Natural killer cell (primary cell): ENCODE data around the gene FAT1. TPM values are rescaled to one million over a fixed set of nuclear protein-coding genes. Genes with fewer than 3 reads are reported as not detected.

Source experiments
- ATAC-seq, 3 donors: fragments of 150-1000 bp in 2 of 3; fragments of 200-7000 bp in 1 of 3; cut with Tn5 transposase; 1 replicate in 1 of 3; 2 replicates in 2 of 3; pipeline ENCODE4 v1.10.0; 2021; ENCODE audit warnings: mild to moderate bottlenecking in 2 of 3, moderate library complexity in 2 of 3
- DNase-seq, 2 donors: peaks; one replicate each; pipeline versions ENCODE4 v3.0.0 to v3.0.0-alpha.2; 2013 to 2021; ENCODE audit warnings: mixed read lengths in 1 of 2
- H3K27ac ChIP-seq: one replicate; pipeline ENCODE4 v1.5.1; 2013; ENCODE audit warnings: mild to moderate bottlenecking, low read length
- H3K27me3 ChIP-seq: one replicate; pipeline ENCODE4 v1.6.1; 2013; ENCODE audit warnings: low read length; ENCODE audit not compliant: control insufficient read depth, insufficient read depth
- H3K36me3 ChIP-seq: one replicate; pipeline ENCODE4 v1.6.1; 2013; ENCODE audit warnings: low read length; ENCODE audit not compliant: control insufficient read depth, insufficient read depth
- H3K4me1 ChIP-seq: one replicate; pipeline ENCODE4 v1.6.1; 2013; ENCODE audit warnings: low read length; ENCODE audit not compliant: control insufficient read depth, insufficient read depth
- H3K4me3 ChIP-seq: one replicate; pipeline ENCODE4 v1.5.1; 2013; ENCODE audit warnings: low read length
- H3K9me3 ChIP-seq: one replicate; pipeline ENCODE4 v1.6.1; 2013; ENCODE audit warnings: low read length; ENCODE audit not compliant: control insufficient read depth, insufficient read depth
- H3K27ac Mint-ChIP-seq, 2 donors: one replicate each; pipeline ENCODE4 v1.8.0; 2022; ENCODE audit warnings: mild to moderate bottlenecking in 2 of 2, mixed read lengths in 2 of 2, moderate library complexity in 1 of 2
- H3K27me3 Mint-ChIP-seq, 2 donors: one replicate each; pipeline ENCODE4 v1.8.0; 2022; ENCODE audit warnings: low read depth in 2 of 2, mixed read lengths in 2 of 2
- H3K36me3 Mint-ChIP-seq: one replicate; pipeline ENCODE4 v1.8.0; 2022; ENCODE audit warnings: mixed read lengths
- H3K4me1 Mint-ChIP-seq, 2 donors: one replicate each; pipeline ENCODE4 v1.8.0; 2022; ENCODE audit warnings: mixed read lengths in 2 of 2
- H3K4me3 Mint-ChIP-seq: one replicate; pipeline ENCODE4 v1.8.0; 2022; ENCODE audit warnings: mild to moderate bottlenecking, moderate library complexity, mixed read lengths
- H3K9me3 Mint-ChIP-seq, 2 donors: one replicate each; pipeline ENCODE4 v1.8.0; 2022; ENCODE audit warnings: mixed read lengths in 2 of 2
- CTCF ChIP-seq: fragments of 200-600 bp; IDR thresholded peaks from one replicate; pipeline ENCODE4 v1.8.0; 2022; ENCODE audit warnings: antibody characterized with exemption
- WGBS: methylation state at CpG from one replicate; pipeline ENCODE4 v1.1.7; 2013; ENCODE audit warnings: missing lambda C conversion rate; ENCODE audit not compliant: insufficient coverage; 5-methylcytosine and 5-hydroxymethylcytosine counted together
- intact Hi-C: fragments of 100-400 bp; cut with micrococcal nuclease; formaldehyde crosslinking; loops from one replicate; pipeline ENCODE4 v1.14.2; 2022
- total RNA-seq, 4 donors: library from RNA; stranded (reverse); fragments of 120-200 nt in 1 of 4; gene quantifications; one replicate each; pipeline versions ENCODE4 v1.2.3 to v1.2.4, GENCODE V29; 2013 to 2022

Gene FAT1
- total RNA-seq, 3 donors from 2014 or later (not counting 1 experiment from before 2014, with no cell fraction given), result not detected

DNA sequence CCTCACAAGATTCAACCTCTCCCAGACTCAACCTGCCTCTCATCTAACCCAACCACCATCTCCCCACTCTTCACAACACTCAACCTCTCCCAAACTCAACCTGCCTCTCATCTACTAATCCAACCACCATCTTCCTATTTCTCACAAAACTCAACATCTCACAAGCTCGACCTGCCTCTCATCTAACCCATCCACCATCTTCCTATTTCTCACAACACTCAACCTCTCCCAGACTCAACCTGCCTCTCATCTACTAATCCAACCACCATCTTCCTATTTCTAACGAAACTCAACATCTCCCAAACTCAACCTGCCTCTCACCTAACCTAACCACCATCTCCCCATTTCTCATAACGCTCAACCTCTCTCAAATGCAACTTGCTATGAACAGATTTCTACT is 29.8 kb downstream of the FAT1 start:
- Mint-ChIP-seq H3K4me3 (no peak overlapping the region), H3K36me3 (no peaks in the 10 kb centered on the region), H3K27me3 (no peaks in the 10 kb centered on the region), H3K27ac (no peak overlapping the region), H3K9me3 (peaks cover 14 to 17% of the 10 kb centered on the region in 2 donors), H3K4me1 (no peaks in the 10 kb centered on the region)
- H3K4me1 ChIP-seq, result no peaks in the 10 kb centered on the region
- ATAC-seq, result no peak
- no peak overlapping the region for H3K27ac ChIP-seq
- H3K27me3 ChIP-seq, result no peaks in the 10 kb centered on the region
- TF ChIP-seq CTCF, result no peak
- peaks cover 3% of the 10 kb centered on the region for H3K9me3 ChIP-seq
- H3K36me3 ChIP-seq, result no peaks in the 10 kb centered on the region
- intact Hi-C loops, result no loop called here
- H3K4me3 ChIP-seq, result no peak overlapping the region
- 73% methylated on average over 3 of the region's 3 CpGs for WGBS
- DNase-seq, result no peak

DNA sequence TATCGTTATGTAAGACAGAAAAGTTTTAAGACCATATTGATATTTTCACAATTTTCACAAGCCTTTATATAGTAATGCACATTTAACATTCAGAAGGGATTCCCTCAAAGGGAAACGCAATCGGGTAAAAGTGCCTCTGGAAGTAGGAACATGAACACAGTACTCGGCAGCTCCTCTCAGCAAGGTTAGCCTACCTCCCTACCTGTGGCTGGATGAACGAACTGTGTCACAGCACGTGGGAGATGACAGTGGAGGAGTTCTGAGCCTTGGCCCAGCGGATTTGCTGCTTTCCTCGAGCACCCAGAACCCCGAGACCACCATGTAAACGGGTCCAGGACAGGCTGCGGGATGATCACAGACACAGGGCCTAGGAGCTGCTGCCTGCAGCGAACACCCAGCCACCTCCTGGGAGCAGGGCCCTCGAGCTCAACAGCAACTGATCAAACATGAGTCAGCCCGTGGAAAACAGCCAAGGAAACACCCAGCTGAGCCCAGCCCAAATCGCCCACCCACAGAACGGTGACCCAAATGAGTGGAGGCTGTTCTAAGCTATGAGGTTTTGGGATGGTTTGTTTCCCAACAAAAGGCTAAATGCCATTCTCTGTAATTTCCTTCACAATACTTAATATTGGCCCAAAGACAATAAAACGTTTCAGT is 30.4 kb downstream of the FAT1 start:
- Mint-ChIP-seq H3K27me3 (no peaks in the 10 kb centered on the region), H3K36me3 (no peaks in the 10 kb centered on the region), H3K9me3 (peaks cover 11 to 15% of the 10 kb centered on the region in 2 donors), H3K4me3 (no peak overlapping the region), H3K4me1 (no peaks in the 10 kb centered on the region), H3K27ac (no peak overlapping the region)
- ATAC-seq (no peak), DNase-seq (no peak)
- Histone ChIP-seq H3K9me3 (peaks cover 3% of the 10 kb centered on the region), H3K36me3 (no peaks in the 10 kb centered on the region), H3K4me3 (no peak overlapping the region), H3K27me3 (no peaks in the 10 kb centered on the region), H3K27ac (no peak overlapping the region), H3K4me1 (no peaks in the 10 kb centered on the region)
- whole genome bisulfite sequencing, result 87% methylated on average over 4 of the region's 17 CpGs
- no peak for TF ChIP-seq CTCF
- intact Hi-C loops, result no loop called here

DNA sequence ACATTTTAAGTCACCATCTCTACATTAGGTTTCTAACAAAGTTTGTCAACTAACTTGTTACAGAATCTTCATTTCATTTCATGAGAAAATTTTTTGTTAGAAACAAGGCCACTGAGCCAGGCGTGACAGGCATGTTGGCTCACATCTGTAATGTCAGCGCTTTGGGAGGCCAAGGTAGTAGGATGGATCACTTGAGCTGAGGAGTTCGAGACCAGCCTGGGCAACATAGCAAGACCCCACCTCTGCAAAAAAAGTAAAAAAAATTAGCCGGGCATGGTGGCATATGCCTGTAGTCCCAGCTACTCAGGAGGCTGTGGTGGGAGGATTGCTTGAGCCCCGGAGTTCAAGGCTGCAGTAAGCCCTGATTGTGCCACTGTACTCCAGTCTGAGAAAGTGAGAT is 32.3 kb downstream of the FAT1 start:
- Mint-ChIP-seq H3K27ac (no peak overlapping the region), H3K9me3 (peaks cover 13% of the 10 kb centered on the region in 2 donors), H3K4me3 (no peak overlapping the region), H3K36me3 (no peaks in the 10 kb centered on the region), H3K4me1 (no peaks in the 10 kb centered on the region), H3K27me3 (no peaks in the 10 kb centered on the region)
- Histone ChIP-seq H3K36me3 (no peaks in the 10 kb centered on the region), H3K27me3 (no peaks in the 10 kb centered on the region), H3K27ac (no peak overlapping the region), H3K9me3 (no peaks in the 10 kb centered on the region), H3K4me1 (no peaks in the 10 kb centered on the region), H3K4me3 (no peak overlapping the region)
- ATAC-seq (no peak), DNase-seq (no peak)
- TF ChIP-seq CTCF, result no peak
- intact Hi-C loops, result no loop called here
- 84% methylated on average over 5 of the region's 5 CpGs for WGBS

DNA sequence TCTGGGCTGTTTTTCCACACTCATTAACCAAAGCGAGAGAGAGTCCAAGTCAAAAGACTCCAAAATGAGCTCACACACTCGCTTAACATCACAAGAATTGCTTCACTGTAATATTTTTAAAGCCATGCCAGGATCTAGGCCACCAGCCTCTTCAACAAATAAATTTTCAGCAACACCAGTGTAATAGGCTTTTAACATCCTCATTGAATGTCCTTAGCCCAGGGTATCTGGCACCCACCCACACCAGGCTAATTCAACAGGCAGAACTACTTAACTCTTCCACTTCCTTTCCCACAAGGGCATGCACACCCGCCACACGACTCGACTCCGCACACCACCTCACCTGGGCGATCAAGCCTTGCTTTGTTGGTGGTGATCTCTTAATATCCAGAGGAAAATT is 34.2 kb downstream of the FAT1 start:
- no peaks in the 10 kb centered on the region for H3K36me3 Mint-ChIP-seq

More for the DNA sequence above, 34.2 kb downstream of the FAT1 start:
- H3K4me1 Mint-ChIP-seq, result no peaks in the 10 kb centered on the region
- TF ChIP-seq CTCF, result no peak
- H3K36me3 ChIP-seq, result no peaks in the 10 kb centered on the region
- no peak overlapping the region for H3K27ac Mint-ChIP-seq
- no peaks in the 10 kb centered on the region for H3K9me3 ChIP-seq
- no peak overlapping the region for H3K4me3 ChIP-seq
- no peaks in the 10 kb centered on the region for H3K27me3 ChIP-seq
- H3K4me1 ChIP-seq, result no peaks in the 10 kb centered on the region
- H3K27ac ChIP-seq, result no peak overlapping the region
- no peaks in the 10 kb centered on the region for H3K27me3 Mint-ChIP-seq
- H3K9me3 Mint-ChIP-seq, result peaks cover 13% of the 10 kb centered on the region in 2 donors
- DNase-seq (no peak), ATAC-seq (no peak)
- no peak overlapping the region for H3K4me3 Mint-ChIP-seq
- 76% methylated on average over 7 of the region's 7 CpGs for WGBS
- intact Hi-C loops, result no loop called here
